ENCODE measurements around the gene DSN1. TPM values are rescaled to one million over a fixed set of nuclear protein-coding genes. Genes with fewer than 3 reads are reported as not detected.
A peak's percentile ranks its signal among the peaks of the same experiment; 100 is the strongest.

The DSN1 gene
- total and polyA plus RNA-seq, 7 donors = 4.4 to 11.7 (median 6.4) TPM

DNA sequence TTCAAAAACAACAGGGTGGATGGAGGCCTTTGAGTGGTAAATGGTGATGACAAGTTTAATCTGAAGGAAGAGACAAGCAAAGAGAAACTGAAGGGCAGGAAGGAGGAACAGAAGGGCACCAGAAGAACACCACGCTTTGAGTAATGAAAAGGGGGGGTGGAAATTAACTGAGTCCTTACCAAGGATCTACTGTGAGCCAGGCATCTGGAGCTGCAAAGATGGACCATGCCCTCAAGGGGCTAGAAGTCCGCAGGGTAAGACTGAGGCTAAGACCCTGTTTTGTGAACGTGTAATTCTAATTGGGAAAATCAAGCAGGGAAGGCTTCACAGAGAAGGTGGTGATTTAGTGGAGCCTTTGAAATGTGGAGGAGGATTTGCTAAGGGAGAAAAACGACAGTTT is 29.3 kb downstream of the DSN1 start:
- no peak for DNase-seq
- Histone ChIP-seq H3K27ac (peak overlapping the region; percentile 63 to 84 (median 83)), H3K4me1 (peaks cover 0 to 27% (median 21%) of the 10 kb centered on the region in 4 donors), H3K9me3 (no peaks in the 10 kb centered on the region), H3K4me3 (peak overlapping the region in 2 of 4 donors; percentile 90 to 98), H3K27me3 (no peaks in the 10 kb centered on the region), H3K36me3 (no peaks in the 10 kb centered on the region)
- no peak for TF ChIP-seq EP300 (IDR thresholded peaks at IDR 0.05)
- TF ChIP-seq POLR2A (IDR thresholded peaks at IDR 0.05) = no peak
- TF ChIP-seq POLR2AphosphoS5 (IDR thresholded peaks at IDR 0.05) = no peak
- TF ChIP-seq, protein P1, sequence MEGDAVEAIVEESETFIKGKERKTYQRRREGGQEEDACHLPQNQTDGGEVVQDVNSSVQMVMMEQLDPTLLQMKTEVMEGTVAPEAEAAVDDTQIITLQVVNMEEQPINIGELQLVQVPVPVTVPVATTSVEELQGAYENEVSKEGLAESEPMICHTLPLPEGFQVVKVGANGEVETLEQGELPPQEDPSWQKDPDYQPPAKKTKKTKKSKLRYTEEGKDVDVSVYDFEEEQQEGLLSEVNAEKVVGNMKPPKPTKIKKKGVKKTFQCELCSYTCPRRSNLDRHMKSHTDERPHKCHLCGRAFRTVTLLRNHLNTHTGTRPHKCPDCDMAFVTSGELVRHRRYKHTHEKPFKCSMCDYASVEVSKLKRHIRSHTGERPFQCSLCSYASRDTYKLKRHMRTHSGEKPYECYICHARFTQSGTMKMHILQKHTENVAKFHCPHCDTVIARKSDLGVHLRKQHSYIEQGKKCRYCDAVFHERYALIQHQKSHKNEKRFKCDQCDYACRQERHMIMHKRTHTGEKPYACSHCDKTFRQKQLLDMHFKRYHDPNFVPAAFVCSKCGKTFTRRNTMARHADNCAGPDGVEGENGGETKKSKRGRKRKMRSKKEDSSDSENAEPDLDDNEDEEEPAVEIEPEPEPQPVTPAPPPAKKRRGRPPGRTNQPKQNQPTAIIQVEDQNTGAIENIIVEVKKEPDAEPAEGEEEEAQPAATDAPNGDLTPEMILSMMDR (IDR thresholded peaks at IDR 0.05) = no peak
- intact Hi-C loops (cut with DNase I) = loop anchor here (10.0 kb wide), 1 partner anchor 279 kb away; no protein-coding TSS in a partner anchor
- 86 to 88% methylated on average over 4 of the region's 4 CpGs for WGBS, 2 donors

DNA sequence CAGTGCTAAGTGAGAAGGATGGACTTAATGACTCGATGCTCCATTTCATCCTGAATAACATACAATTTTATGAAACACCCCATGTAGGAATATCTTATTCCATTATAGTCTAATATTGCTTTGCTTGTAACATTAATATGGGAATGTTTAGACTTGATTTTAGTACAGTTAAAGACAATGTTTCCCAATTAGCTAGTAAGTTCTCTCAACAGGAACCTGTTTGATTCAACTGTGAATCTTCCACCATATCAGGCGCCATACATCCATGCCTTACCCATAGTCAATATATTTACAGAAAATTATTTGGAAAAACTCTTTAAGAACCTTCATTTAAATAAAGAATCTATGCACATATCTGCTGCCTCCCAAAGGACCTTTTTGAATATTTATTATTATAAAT is 31.0 kb downstream of the DSN1 start:
- no peak overlapping the region for H3K27ac ChIP-seq
- H3K9me3 ChIP-seq = no peaks in the 10 kb centered on the region
- WGBS, 2 donors = 94 to 96% methylated on average over 2 of the region's 2 CpGs
- DNase-seq = no peak
- H3K4me1 ChIP-seq = peaks cover 0 to 27% (median 21%) of the 10 kb centered on the region in 4 donors
- H3K4me3 ChIP-seq = no peak overlapping the region
- intact Hi-C loops (cut with DNase I) = loop anchor here (10.0 kb wide), 1 partner anchor 278 kb away; no protein-coding TSS in a partner anchor
- no peaks in the 10 kb centered on the region for H3K36me3 ChIP-seq
- H3K27me3 ChIP-seq = no peaks in the 10 kb centered on the region
- TF ChIP-seq POLR2AphosphoS5 (IDR thresholded peaks at IDR 0.05) = no peak
- TF ChIP-seq POLR2A (IDR thresholded peaks at IDR 0.05) = no peak
- TF ChIP-seq, protein P1 (IDR thresholded peaks at IDR 0.05) = no peak
- no peak for TF ChIP-seq EP300 (IDR thresholded peaks at IDR 0.05)

DNA sequence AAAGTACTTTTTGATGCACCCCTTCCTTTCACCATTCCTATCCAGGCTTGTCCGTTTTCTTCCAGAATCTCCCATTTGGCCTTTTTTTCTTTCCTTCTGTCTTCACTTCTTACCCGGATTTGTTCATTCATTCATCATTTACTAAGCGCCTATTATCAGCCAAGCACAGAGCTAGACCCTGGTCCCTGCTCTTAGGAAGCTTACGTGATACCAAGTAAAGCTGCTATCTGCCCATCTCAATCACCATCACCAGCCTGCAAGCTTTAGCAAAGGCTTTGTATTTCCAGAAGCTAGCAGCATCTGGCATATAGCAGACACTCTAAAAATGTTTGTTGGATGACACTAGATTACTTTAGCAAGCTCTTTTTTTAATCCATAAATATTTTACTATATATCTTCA is 32.5 kb downstream of the DSN1 start:
- WGBS, 2 donors = 88 to 91% methylated on average over 4 of the region's 4 CpGs
- Histone ChIP-seq H3K4me1 (peaks cover 0 to 33% (median 25%) of the 10 kb centered on the region in 4 donors), H3K27ac (no peak overlapping the region), H3K27me3 (no peaks in the 10 kb centered on the region), H3K4me3 (no peak overlapping the region), H3K36me3 (no peaks in the 10 kb centered on the region), H3K9me3 (no peaks in the 10 kb centered on the region)
- TF ChIP-seq, protein P1 (IDR thresholded peaks at IDR 0.05) = no peak
- TF ChIP-seq POLR2A (IDR thresholded peaks at IDR 0.05) = no peak
- TF ChIP-seq POLR2AphosphoS5 (IDR thresholded peaks at IDR 0.05) = no peak
- TF ChIP-seq EP300 (IDR thresholded peaks at IDR 0.05) = no peak
- no peak for DNase-seq
- intact Hi-C loops (cut with DNase I) = loop anchor here (10.0 kb wide), 1 partner anchor 276 kb away; no protein-coding TSS in a partner anchor

DNA sequence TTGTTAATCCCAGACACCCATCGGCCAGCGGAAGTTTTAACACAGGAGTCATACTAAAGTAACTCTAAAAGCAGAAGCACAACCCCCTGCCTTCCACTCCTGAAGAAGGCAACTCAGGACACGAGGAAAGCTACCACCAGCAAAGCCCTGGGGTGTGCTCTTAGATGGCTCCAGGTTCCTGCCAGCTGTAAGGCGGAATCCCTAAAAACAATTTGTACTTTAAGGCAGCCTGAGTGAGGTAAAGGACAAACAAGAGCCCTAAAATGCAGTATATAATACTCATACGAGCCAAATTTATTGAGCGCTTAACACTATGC is 36.4 kb downstream of the DSN1 start:
- TF ChIP-seq EP300 (IDR thresholded peaks at IDR 0.05) = no peak
- TF ChIP-seq, protein P1 (IDR thresholded peaks at IDR 0.05) = no peak
- no peak for TF ChIP-seq POLR2A (IDR thresholded peaks at IDR 0.05)
- TF ChIP-seq POLR2AphosphoS5 (IDR thresholded peaks at IDR 0.05) = no peak
- WGBS, 2 donors = 94 to 97% methylated on average over 6 of the region's 6 CpGs
- H3K4me1 ChIP-seq = peaks cover 0 to 45% (median 31%) of the 10 kb centered on the region in 4 donors
- no peaks in the 10 kb centered on the region for H3K36me3 ChIP-seq
- no peak for DNase-seq
- H3K4me3 ChIP-seq = no peak overlapping the region
- no peaks in the 10 kb centered on the region for H3K9me3 ChIP-seq
- H3K27me3 ChIP-seq = no peaks in the 10 kb centered on the region
- intact Hi-C loops (cut with DNase I) = no loop called here
- peak overlapping the region in 2 of 4 donors; percentile 1 to 40 for H3K27ac ChIP-seq

Data from sigmoid colon (tissue), 7 donors.